NOMO-1 (cell line): ENCODE data around the gene NFKBIL1.
"Not testable (repeated sequence)": the region's sequence is repeated elsewhere in the genome, so short reads cannot be mapped to it uniquely, and the experiment has no call there.

Source experiments
- DNase-seq, 2 experiments: peaks; one replicate each; lab custom pipeline; 2025; ENCODE audit not compliant: unreplicated experiment in 2 of 2; lab: John Stamatoyannopoulos, UW

Gene NFKBIL1

GRCh38 chr6:31580438-31580740, 33.0 kb downstream of the NFKBIL1 start:
- no peak for DNase-seq

- DNase-seq = peak; percentile 76 to 92
These were observed 33.5 kb downstream of the NFKBIL1 start for GRCh38 chr6:31580807-31581433.

- no peak for DNase-seq
These were observed 34.2 kb downstream of the NFKBIL1 start for GRCh38 chr6:31581434-31582229.

- DNase-seq = no peak
These were observed 34.8 kb downstream of the NFKBIL1 start, which contains the start of gene LTB for GRCh38 chr6:31582230-31582643. Gene LTB, minus strand, starts transcription at chr6:31582424. Its CDS starts 7 bp downstream, at chr6:31582417.

GRCh38 chr6:31585491-31585890, 38.1 kb downstream of the NFKBIL1 start:
- peak; percentile 59 to 62 for DNase-seq

GRCh38 chr6:31586008-31586407, 38.6 kb downstream of the NFKBIL1 start, which contains the start of gene LST1:
Gene LST1, plus strand, starts transcription at chr6:31586277. Its CDS starts 1,023 bp downstream, at chr6:31587300.
- DNase-seq = peak; percentile 86 to 88

- peak; percentile 88 to 90 for DNase-seq
These were observed 39.3 kb downstream of the NFKBIL1 start for GRCh38 chr6:31586599-31587281.

GRCh38 chr6:31587791-31588777, 40.7 kb downstream of the NFKBIL1 start:
- no peak for DNase-seq

- DNase-seq = no peak
These were observed 41.7 kb downstream of the NFKBIL1 start for GRCh38 chr6:31588871-31589650.

GRCh38 chr6:31590691-31591090, 43.3 kb downstream of the NFKBIL1 start:
- DNase-seq = not testable (repeated sequence)

- DNase-seq = no peak
These were observed 45.0 kb downstream of the NFKBIL1 start for GRCh38 chr6:31592396-31592771.

GRCh38 chr6:31597006-31597405, 49.6 kb downstream of the NFKBIL1 start:
- DNase-seq = peak; percentile 70 to 80

- DNase-seq = no peak
These were observed 59.9 kb downstream of the NFKBIL1 start for GRCh38 chr6:31607317-31607716.
